A549 (cell line): Measurements from ENCODE around the gene RPS6KA2. TPM values are rescaled to one million over a fixed set of nuclear protein-coding genes. Genes with fewer than 3 reads are reported as not detected.

Experiments used
- ATAC-seq, 2 experiments: fragments of 200-7000 bp in 1 of 2; fragments of >200 bp in 1 of 2; cut with Nextera tagmentation in 1 of 2; cut with Tn5 transposase in 1 of 2; 3 replicates each; pipeline versions ENCODE4 v1.8.0 to v1.9.1; 2018 to 2020; ENCODE audit warnings: mild to moderate bottlenecking in 1 of 2, moderate library complexity in 1 of 2
- CTCF ChIA-PET: fragments of 300-600 bp; sonication (Branson Sonifier 250); formaldehyde crosslinking; extraction: SDS; loops from one replicate; lab custom pipeline; 2021; ENCODE audit warnings: antibody characterized with exemption, inconsistent platforms; lab: Yijun Ruan, JAX
- POLR2A ChIA-PET: fragments of 350-600 bp; formaldehyde crosslinking; extraction: SDS; loops from one replicate; lab custom pipeline; 2021; ENCODE audit warnings: antibody characterized with exemption, inconsistent platforms; lab: Yijun Ruan, JAX
- DNase-seq, 2 experiments: peaks; one replicate each; pipeline versions ENCODE4 v3.0.0 to v3.0.0-alpha.2; 2011 to 2016; ENCODE audit warnings: low read depth in 1 of 2, low spot score in 1 of 2
- FAIRE-seq: peaks from 2 replicates; lab custom pipeline; 2011; peaks lifted over from hg19 to GRCh38; lab: Jason Lieb, UNC
- H3K27ac ChIP-seq, 2 experiments: fragments of >200 bp; sonication (Bioruptor Twin); formaldehyde crosslinking; 3 replicates each; pipeline ENCODE4 v1.5.1; 2016 to 2017
- H3K4me1 ChIP-seq: fragments of >200 bp; sonication (Bioruptor Twin); formaldehyde crosslinking; 3 replicates; pipeline ENCODE4 v1.6.1; 2016
- H3K4me2 ChIP-seq: fragments of >200 bp; sonication (Bioruptor Twin); formaldehyde crosslinking; 3 replicates; pipeline ENCODE4 v1.6.1; 2016
- H3K4me3 ChIP-seq: fragments of >200 bp; sonication (Bioruptor Twin); formaldehyde crosslinking; 3 replicates; pipeline ENCODE4 v1.5.1; 2016
- H3K9me3 ChIP-seq: fragments of >200 bp; sonication (Bioruptor Twin); formaldehyde crosslinking; 3 replicates; pipeline ENCODE4 v1.6.1; 2016
- CBX2 ChIP-seq: fragments of 200-600 bp; sonication (generic); IDR thresholded peaks from 2 replicates; pipeline ENCODE4 v1.6.1; 2016; ENCODE audit warnings: low read depth, mild to moderate bottlenecking, borderline replicate concordance
- CHD4 ChIP-seq: fragments of 200-600 bp; sonication (generic); IDR thresholded peaks from 2 replicates; pipeline ENCODE4 v1.6.1; 2016; ENCODE audit warnings: antibody characterized with exemption, mild to moderate bottlenecking, borderline replicate concordance
- EHMT2 ChIP-seq: fragments of 200-600 bp; sonication (generic); IDR thresholded peaks from 2 replicates; pipeline ENCODE4 v1.6.1; 2016; ENCODE audit warnings: antibody characterized with exemption, low read depth, mild to moderate bottlenecking, moderate library complexity
- EP300 ChIP-seq, 2 experiments: fragments of >200 bp; sonication (Bioruptor Twin); formaldehyde crosslinking; IDR thresholded peaks; 2 replicates in 1 of 2; 3 replicates in 1 of 2; pipeline ENCODE4 v1.6.1; 2016 to 2017
- FOXS1 ChIP-seq: fragments of 250-450 bp; sonication (Bioruptor Pico); IDR thresholded peaks from 2 replicates; pipeline ENCODE4 v1.5.0; 2020; ENCODE audit warnings: mild to moderate bottlenecking, moderate library complexity
- HDAC2 ChIP-seq: fragments of 200-600 bp; sonication (generic); IDR thresholded peaks from 2 replicates; pipeline ENCODE4 v1.6.1; 2016
- KDM1A ChIP-seq: fragments of 200-600 bp; sonication (generic); IDR thresholded peaks from 2 replicates; pipeline ENCODE4 v1.6.1; 2016; ENCODE audit warnings: low read depth, mild to moderate bottlenecking
- NFE2L2 ChIP-seq: fragments of 150-350 bp; conservative IDR thresholded peaks from 2 replicates; pipeline ENCODE4 v1.6.1; 2014; ENCODE audit warnings: low read length
- NR3C1 ChIP-seq: fragments of >200 bp; sonication (Bioruptor Twin); formaldehyde crosslinking; IDR thresholded peaks from 3 replicates; pipeline ENCODE4 v1.6.1; 2017
- PHF8 ChIP-seq: fragments of 200-600 bp; sonication (generic); IDR thresholded peaks from 2 replicates; pipeline ENCODE4 v1.6.1; 2016; ENCODE audit warnings: low read depth, mild to moderate bottlenecking, antibody characterized with exemption, moderate library complexity, borderline replicate concordance
- POLR2AphosphoS2 ChIP-seq: conservative IDR thresholded peaks from 2 replicates; pipeline ENCODE4 v1.6.1; 2012; ENCODE audit warnings: low read length, improper control_type of control experiment, inconsistent platforms
- RCOR1 ChIP-seq: fragments of 150-350 bp; IDR thresholded peaks from 2 replicates; pipeline ENCODE4 v1.6.1; 2014; ENCODE audit warnings: antibody characterized with exemption, low read length, low read depth
- REST ChIP-seq: fragments of 200-600 bp; sonication (generic); IDR thresholded peaks from 2 replicates; pipeline ENCODE4 v1.6.1; 2016; ENCODE audit warnings: antibody characterized with exemption, mild to moderate bottlenecking, moderate library complexity
- SMC3 ChIP-seq: fragments of >200 bp; sonication (Bioruptor Twin); formaldehyde crosslinking; IDR thresholded peaks from 3 replicates; pipeline ENCODE4 v1.6.1; 2018; ENCODE audit warnings: inconsistent platforms
- SREBF2 ChIP-seq: fragments of 450-650 bp; IDR thresholded peaks from 2 replicates; pipeline ENCODE4 v1.6.1; 2014; ENCODE audit warnings: mild to moderate bottlenecking, moderate library complexity
- TFCP2L1 ChIP-seq: fragments of 250-450 bp; sonication (Bioruptor Pico); IDR thresholded peaks from 2 replicates; pipeline ENCODE4 v1.5.0; 2021; ENCODE audit warnings: mild to moderate bottlenecking
- ZC3H11A ChIP-seq: fragments of 450-650 bp; IDR thresholded peaks from 2 replicates; pipeline ENCODE4 v1.6.1; 2014; ENCODE audit warnings: antibody characterized with exemption, mild to moderate bottlenecking
- ZFP36 ChIP-seq: fragments of 450-650 bp; IDR thresholded peaks from 2 replicates; pipeline ENCODE4 v1.6.1; 2014; ENCODE audit warnings: borderline replicate concordance; ENCODE audit not compliant: partially characterized antibody
- WGBS: methylation state at CpG from one replicate; pipeline ENCODE4 v1.1.6; 2017; ENCODE audit errors: missing lambda C conversion rate; 5-methylcytosine and 5-hydroxymethylcytosine counted together
- polyA plus RNA-seq, 4 experiments: library from polyadenylated mRNA; depleted of rRNA in 3 of 4; stranded (reverse); fragments of >200 nt; fragmentation: RNase III in 1 of 4; extraction: RNeasy Plus Mini Kit Qiagen cat#74134 plus additional on column Dnase treatment in 1 of 4; gene quantifications; 2 replicates in 3 of 4; 3 replicates in 1 of 4; pipeline ENCODE4 v1.2.3, GENCODE V29; 2011 to 2017
- TF ChIP-seq, protein P1 (sequence below): IDR thresholded peaks from 2 replicates; pipeline ENCODE4 v1.6.1; 2012
- TF ChIP-seq, protein P2 (sequence below): fragments of 250-450 bp; sonication (Bioruptor Pico); IDR thresholded peaks from 2 replicates; pipeline ENCODE4 v1.5.0; 2021; ENCODE audit warnings: mild to moderate bottlenecking, moderate library complexity, borderline replicate concordance

Gene RPS6KA2
- polyA plus RNA-seq, 2 of the 4 experiments (the other 2 are of a cell fraction), result 0.19 TPM; not detected in 1

- POLR2A ChIA-PET, result no interaction called here
- Histone ChIP-seq H3K4me1 (no peaks in the 10 kb centered on the region), H3K27ac (no peak overlapping the region), H3K4me2 (no peak overlapping the region)
- TF ChIP-seq REST (no peak), EP300 (IDR thresholded peaks at IDR 0.05) (no peak), EHMT2 (no peak), ZFP36 (no peak)
- TF ChIP-seq, all 56 proteins: peak for 0
- Histone ChIP-seq H3K4me3 (no peak overlapping the region), H3K9me3 (no peaks in the 10 kb centered on the region)
- FAIRE-seq, result no peak
- CTCF ChIA-PET, result interaction anchor here (0.9 kb wide), 1 partner anchor 19 kb away, joined by 5 read pairs; no protein-coding TSS in a partner anchor
- WGBS, result 76% methylated on average over 8 of the region's 15 CpGs
- DNase-seq, result no peak
- ATAC-seq, result no peak
Measured at GRCh38 chr6:166419717-166420116, 207.3 kb downstream of the RPS6KA2 start.

- ATAC-seq, result no peak
- H3K4me3 ChIP-seq, result no peak overlapping the region
- TF ChIP-seq TFCP2L1 (CRISPR knock-in tag) (no peak), NFE2L2 (no peak), POLR2AphosphoS2 (no peak), HDAC2 (no peak), ZFP36 (no peak), FOXS1 (CRISPR knock-in tag) (no peak), KDM1A (no peak), PHF8 (no peak), RCOR1 (no peak), CHD4 (no peak), SMC3 (no peak), CBX2 (no peak), SREBF2 (no peak), ZC3H11A (no peak), EHMT2 (no peak), NR3C1 (no peak)
- TF ChIP-seq, protein P1, sequence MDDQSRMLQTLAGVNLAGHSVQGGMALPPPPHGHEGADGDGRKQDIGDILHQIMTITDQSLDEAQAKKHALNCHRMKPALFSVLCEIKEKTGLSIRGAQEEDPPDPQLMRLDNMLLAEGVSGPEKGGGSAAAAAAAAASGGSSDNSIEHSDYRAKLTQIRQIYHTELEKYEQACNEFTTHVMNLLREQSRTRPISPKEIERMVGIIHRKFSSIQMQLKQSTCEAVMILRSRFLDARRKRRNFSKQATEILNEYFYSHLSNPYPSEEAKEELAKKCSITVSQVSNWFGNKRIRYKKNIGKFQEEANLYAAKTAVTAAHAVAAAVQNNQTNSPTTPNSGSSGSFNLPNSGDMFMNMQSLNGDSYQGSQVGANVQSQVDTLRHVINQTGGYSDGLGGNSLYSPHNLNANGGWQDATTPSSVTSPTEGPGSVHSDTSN, result no peak
- TF ChIP-seq, protein P2, sequence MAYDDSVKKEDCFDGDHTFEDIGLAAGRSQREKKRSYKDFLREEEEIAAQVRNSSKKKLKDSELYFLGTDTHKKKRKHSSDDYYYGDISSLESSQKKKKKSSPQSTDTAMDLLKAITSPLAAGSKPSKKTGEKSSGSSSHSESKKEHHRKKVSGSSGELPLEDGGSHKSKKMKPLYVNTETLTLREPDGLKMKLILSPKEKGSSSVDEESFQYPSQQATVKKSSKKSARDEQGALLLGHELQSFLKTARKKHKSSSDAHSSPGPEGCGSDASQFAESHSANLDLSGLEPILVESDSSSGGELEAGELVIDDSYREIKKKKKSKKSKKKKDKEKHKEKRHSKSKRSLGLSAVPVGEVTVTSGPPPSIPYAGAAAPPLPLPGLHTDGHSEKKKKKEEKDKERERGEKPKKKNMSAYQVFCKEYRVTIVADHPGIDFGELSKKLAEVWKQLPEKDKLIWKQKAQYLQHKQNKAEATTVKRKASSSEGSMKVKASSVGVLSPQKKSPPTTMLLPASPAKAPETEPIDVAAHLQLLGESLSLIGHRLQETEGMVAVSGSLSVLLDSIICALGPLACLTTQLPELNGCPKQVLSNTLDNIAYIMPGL (CRISPR knock-in tag), result no peak
- TF ChIP-seq, all 56 proteins: peak for 0
- CTCF ChIA-PET, result interaction anchor here (0.9 kb wide), 1 partner anchor 19 kb away, joined by 5 read pairs; no protein-coding TSS in a partner anchor
- FAIRE-seq (no peak), DNase-seq (no peak)
- POLR2A ChIA-PET, result no interaction called here
- no peak overlapping the region for H3K27ac ChIP-seq
- H3K9me3 ChIP-seq, result no peaks in the 10 kb centered on the region
- no peaks in the 10 kb centered on the region for H3K4me1 ChIP-seq
- WGBS, result 87% methylated on average over 3 of the region's 7 CpGs
- H3K4me2 ChIP-seq, result no peak overlapping the region
Measured at GRCh38 chr6:166419286-166419685, 207.8 kb downstream of the RPS6KA2 start.
